HG03442 (cell line): ENCODE results near the gene ATP8B2.
"Not testable (repeated sequence)": the region's sequence is repeated elsewhere in the genome, so short reads cannot be mapped to it uniquely, and the experiment has no call there.

Experiments used
- ATAC-seq: cut with Tn5 transposase; IDR thresholded peaks from one replicate; pipeline ENCODE4 v1.9.1; 2021; ENCODE audit warnings: mild to moderate bottlenecking, moderate library complexity; ENCODE audit not compliant: unreplicated experiment

ATP8B2 gene

GRCh38 chr1:154324669-154325582, at the start of gene ATP8B2:
Gene ATP8B2, plus strand, starts transcription at chr1:154325525. Its CDS starts 2,617 bp downstream, at chr1:154328142.
- ATAC-seq = peak; percentile 40

DNA sequence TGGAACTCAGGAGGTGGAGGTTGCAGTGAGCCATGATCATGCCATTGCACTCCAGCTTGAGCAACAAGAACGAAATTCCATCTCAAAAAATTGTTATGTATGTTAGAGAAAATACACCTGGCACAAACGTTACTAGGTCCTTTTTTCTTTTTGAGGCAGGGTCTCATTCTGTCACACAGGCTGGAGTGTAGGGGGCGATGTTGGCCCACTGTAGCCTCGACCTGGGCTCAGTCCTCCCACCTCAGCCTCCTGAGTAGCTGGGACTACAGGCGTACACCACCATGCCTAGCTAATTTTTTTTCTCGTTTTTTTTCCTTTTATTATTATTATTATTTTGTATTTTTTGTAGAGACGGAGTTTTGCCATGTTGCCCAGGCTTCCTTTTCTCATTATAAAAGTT, 48.5 kb upstream of the ATP8B2 start:
- ATAC-seq = no peak

- not testable (repeated sequence) for ATAC-seq
Measured at GRCh38 chr1:154287591-154287990, 37.7 kb upstream of the ATP8B2 start.

DNA sequence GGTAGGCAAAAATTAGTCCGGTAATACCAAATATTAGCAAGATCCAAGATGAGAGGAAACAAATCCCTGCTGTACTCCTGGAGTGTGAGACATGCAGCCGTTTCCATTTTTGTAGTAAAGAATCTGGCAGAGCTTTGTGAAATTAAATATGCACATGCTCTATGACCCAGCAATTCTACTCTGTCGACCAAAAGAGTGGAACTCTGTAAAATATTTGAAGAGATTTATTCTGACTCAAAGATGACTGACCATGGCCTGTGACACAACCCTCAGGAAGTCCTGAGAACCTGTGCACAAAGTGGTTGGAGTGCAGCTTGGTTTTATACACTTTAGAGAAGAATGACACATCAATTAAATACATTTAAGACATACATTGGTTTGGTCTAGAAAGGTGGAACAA, 36.7 kb upstream of the ATP8B2 start:
- no peak for ATAC-seq

DNA sequence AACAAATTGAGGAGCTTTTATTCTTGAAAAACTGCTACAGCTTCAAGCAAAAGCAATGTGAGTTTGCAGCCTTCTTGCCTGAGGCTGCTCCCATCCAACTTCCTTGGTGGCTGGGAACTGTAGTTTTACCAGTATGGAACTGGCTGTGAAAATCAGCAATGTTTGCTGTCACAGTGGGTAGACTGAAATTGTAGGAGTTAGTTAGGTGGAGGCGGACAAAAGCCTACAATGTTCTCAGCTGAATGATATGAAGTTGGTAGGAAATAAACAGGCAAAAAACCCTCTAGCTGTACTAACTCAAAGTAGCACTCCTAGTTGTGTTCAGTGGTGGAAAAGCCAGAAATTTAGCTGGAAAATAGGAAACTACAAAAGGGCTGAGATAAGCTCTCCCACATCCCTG, 34.4 kb upstream of the ATP8B2 start:
- no peak for ATAC-seq

DNA sequence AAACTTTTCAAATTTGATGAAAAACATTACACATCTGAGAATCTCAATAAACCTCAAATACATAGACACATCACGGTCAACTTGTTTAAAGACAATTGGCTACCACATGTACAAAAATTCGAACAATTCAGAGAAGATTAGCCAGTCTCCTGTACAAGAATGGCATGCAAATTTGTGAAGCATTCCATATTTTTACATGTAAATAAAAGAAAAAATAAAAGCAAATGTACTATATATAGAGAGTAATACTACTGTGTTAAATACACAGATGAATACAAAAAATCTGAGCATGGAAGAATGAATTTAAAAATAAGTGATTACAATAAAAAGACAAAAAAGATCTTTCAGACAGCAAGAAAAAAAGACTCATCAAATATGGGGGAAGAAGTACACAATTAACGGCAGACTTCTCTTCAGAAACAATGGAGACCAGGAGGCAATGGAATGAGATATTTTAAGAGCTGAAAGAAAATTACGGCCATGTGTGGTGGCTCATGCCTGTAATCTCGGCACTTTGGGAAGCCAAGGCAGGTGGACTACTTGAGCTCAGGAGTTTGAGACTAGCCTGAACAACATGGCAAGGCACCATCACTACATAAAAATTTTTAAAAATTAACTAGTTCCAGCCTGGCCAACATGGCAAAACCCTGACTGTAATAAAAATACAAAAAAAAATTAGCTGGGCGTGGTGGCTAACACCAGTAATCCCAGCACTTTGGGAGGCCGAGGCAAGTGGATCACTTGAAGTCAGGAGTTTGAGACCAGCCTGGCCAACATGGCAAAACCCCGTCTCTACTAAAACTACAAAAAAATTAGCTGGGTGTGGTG, 29.7 kb upstream of the ATP8B2 start:
- ATAC-seq = no peak

GRCh38 chr1:154301582-154301981, 23.7 kb upstream of the ATP8B2 start:
- ATAC-seq = no peak

GRCh38 chr1:154304664-154305337, 20.5 kb upstream of the ATP8B2 start:
- no peak for ATAC-seq

DNA sequence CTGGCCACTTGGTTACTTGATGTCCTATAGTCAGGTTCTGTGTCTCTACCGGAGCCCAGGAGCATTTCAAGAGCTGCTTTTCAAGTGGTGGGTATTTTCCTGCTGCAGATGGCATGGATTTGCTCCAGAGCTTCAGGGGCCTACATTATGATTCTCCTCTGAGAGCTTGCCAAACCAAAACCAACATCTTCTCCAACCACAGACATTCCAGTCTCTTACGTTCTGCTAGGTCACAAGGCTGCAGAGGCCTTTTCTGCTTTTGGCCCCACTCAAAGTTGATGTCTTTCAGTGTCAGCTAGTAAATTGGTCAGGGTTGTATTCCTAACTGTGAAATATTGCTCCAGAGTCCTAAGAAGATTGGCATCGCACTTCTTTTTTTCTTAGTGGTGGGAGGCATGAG, 19.2 kb upstream of the ATP8B2 start:
- ATAC-seq = no peak

GRCh38 chr1:154307670-154308270, 17.6 kb upstream of the ATP8B2 start:
- not testable (repeated sequence) for ATAC-seq

- ATAC-seq = not testable (repeated sequence)
Measured at GRCh38 chr1:154309136-154309535, 16.2 kb upstream of the ATP8B2 start.

DNA sequence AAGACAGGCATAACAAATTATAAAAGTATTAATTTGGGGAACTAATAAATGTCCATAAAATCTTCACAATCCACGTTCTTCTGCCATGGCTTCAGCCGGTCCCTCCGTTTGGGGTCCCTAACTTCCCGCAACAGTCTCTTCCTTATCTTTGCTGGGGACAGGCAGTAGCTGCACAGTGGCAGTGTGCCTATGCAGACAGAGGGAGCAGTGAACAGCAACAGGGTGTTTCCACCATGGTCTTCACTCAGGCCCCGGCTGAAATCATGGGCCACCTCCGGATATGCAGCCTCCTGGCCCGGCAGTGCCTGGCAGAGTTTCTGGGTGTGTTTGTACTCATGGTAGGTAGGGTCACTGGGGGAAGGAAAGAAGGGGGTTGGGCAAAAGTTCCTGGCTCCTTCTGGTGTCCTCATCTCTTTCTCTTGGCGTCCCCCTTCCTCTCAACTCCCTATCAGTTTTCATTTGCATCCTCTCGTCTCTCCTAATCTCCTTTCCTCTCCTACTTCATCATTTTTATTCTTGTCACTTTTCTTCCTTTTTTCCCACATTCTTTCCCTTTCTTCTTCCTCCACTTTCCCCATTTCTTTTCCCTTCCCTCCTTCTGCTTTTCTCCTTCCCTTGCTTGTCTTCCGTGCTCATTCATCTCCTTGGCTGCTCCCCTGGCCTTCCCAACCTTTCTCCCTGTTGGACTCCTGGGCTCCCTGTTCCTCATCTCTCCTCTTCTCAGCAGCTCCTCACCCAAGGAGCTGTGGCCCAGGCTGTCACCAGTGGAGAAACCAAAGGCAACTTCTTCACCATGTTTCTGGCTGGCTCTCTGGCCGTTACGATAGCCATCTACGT, 12.9 kb upstream of the ATP8B2 start:
- not testable (repeated sequence) for ATAC-seq

- no peak for ATAC-seq
Measured at GRCh38 chr1:154313066-154313356, 12.3 kb upstream of the ATP8B2 start.

GRCh38 chr1:154314226-154314625, 11.1 kb upstream of the ATP8B2 start:
- not testable (repeated sequence) for ATAC-seq

- no peak for ATAC-seq
Measured at GRCh38 chr1:154316704-154317103, 8.6 kb upstream of the ATP8B2 start.

DNA sequence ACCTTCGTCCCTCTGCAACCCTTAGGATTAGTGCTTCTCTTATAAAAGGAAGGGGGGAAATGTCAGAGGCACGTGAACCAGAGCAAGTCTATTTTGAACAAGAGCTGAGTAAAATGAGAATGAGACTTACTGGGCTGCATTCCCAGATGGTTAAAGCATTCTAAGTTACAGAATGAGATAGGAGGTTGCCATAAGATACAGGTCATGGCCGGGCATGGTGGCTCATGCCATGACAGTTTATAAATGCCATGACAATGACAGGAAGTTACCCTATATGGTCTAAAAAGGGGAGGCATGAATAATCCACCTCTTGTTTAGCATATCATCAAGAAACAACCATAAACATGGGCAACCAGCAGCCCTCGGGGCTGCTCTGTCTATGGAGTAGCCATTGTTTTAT, 6.9 kb upstream of the ATP8B2 start:
- no peak for ATAC-seq

DNA sequence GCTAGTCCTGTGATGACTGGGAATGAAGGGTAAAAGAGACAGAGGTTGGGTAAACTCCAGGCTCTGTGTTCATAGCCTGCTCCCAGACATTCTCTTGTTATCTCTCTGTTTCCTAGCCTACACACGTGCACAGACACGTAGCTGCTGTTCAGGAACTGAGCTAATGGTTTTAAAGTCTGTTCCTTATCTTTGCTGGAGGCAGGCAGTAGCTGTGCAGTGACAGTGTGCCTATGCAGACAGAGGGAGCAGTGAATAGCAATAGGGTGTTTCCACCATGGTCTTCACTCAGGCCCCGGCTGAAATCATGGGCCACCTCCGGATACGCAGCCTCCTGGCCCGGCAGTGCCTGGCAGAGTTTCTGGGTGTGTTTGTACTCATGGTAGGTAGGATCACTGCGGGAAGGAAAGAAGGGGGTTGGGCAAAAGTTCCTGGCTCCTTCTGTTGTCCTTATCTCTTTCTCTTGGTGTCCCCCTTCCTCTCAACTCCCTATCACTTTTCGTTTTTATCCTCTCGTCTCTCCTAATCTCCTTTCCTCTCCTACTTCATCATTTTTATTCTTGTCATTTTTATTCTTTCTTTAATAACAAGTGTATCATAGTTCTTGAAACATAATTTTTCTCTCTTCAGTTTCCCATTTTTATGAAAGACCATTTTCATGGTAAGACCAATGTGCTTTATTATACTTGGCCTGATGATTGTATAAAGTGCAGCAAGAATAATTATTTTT, 4.3 kb upstream of the ATP8B2 start, which contains the start of gene AQP10:
AQP10 (plus strand) TSS at position 212 of the 727 bp plus-strand sequence; CDS start at position 275, 63 bp downstream.
- no peak for ATAC-seq

DNA sequence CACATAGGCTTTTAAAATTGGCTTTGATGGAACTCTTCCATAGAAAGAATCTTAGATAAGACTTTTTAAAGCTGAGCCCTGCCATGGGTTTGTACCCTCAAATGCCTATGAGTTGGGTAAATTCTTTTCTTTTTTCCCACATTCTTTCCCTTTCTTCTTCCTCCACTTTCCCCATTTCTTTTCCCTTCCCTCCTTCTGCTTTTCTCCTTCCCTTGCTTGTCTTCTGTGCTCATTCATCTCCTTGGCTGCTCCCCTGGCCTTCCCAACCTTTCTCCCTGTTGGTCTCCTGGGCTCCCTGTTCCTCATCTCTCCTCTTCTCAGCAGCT, 3.8 kb upstream of the ATP8B2 start:
- ATAC-seq = not testable (repeated sequence)

DNA sequence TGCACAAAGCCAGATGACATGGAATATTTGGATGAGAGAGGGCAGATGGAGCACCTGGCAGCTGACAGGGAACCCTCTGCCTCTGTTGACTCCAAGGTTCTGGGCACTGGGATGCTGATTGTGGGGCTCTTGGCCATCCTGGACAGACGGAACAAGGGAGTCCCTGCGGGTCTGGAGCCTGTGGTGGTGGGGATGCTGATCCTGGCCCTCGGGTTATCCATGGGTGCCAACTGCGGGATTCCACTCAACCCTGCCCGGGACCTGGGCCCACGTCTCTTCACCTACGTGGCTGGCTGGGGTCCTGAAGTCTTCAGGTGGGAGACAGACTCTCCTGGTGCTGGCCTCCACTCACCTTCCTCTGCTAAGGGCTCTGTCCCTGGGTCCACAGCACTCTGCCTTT, 1.8 kb upstream of the ATP8B2 start:
- ATAC-seq = no peak
